ENCODE results near the gene ATXN1.

DNA sequence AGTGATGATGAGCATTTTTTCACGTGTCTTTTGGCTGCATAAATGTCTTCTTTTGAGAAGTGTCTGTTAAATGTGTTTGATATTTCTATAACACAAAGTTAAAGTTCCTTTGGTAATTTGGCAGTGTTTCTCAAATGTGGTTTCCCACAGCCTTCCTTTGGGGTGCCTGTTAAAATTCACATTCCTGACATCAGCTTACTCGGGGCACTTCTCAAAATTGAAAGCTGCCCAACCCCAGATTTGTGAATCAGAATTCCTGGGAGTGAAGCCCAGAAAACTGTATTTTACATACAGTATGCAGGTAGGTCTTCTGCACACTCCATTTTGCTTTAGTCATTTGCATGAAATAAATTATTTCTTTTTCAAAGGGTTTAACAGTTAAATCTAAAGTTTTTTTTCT is 315.0 kb downstream of the ATXN1 start:
- TF ChIP-seq GATA1 (IDR thresholded peaks at IDR 0.05; ENCODE audit: low read depth, low read length) (no peak), POLR2A (IDR thresholded peaks at IDR 0.05; ENCODE audit: low read length) (no peak)
